GM11168 (cell line): Measurements from ENCODE around the gene ARNT2.

Experiments
- in situ Hi-C: fragments of 300-500 bp; cut with MboI; formaldehyde crosslinking; loops from one replicate; pipeline ENCODE4 v1.12.0; 2022; ENCODE audit warnings: low sequenced_read_pairs; ENCODE audit not compliant: unreplicated experiment

Gene ARNT2

GRCh38 chr15:80536231-80536630, 132.0 kb downstream of the ARNT2 start:
- in situ Hi-C loops, result no loop called here

GRCh38 chr15:80536716-80537115, 132.5 kb downstream of the ARNT2 start:
- in situ Hi-C loops, result no loop called here

GRCh38 chr15:80545078-80545477, 140.9 kb downstream of the ARNT2 start:
- in situ Hi-C loops, result no loop called here

GRCh38 chr15:80547264-80547663, 143.1 kb downstream of the ARNT2 start:
- in situ Hi-C loops, result no loop called here

- in situ Hi-C loops, result no loop called here
Observed at GRCh38 chr15:80549191-80549590, 145.0 kb downstream of the ARNT2 start.

- in situ Hi-C loops, result no loop called here
Observed at GRCh38 chr15:80549654-80550053, 145.5 kb downstream of the ARNT2 start.

- in situ Hi-C loops, result no loop called here
Observed at GRCh38 chr15:80550219-80550907, 146.2 kb downstream of the ARNT2 start.

- in situ Hi-C loops, result no loop called here
Observed at GRCh38 chr15:80550908-80551260, 146.7 kb downstream of the ARNT2 start.

- in situ Hi-C loops, result no loop called here
Observed at GRCh38 chr15:80551348-80551747, 147.2 kb downstream of the ARNT2 start.

GRCh38 chr15:80554560-80554959, 150.4 kb downstream of the ARNT2 start:
- in situ Hi-C loops, result no loop called here

- in situ Hi-C loops, result no loop called here
Observed at GRCh38 chr15:80556694-80557367, 152.6 kb downstream of the ARNT2 start.

- in situ Hi-C loops, result no loop called here
Observed at GRCh38 chr15:80557441-80558234, 153.5 kb downstream of the ARNT2 start.

- in situ Hi-C loops, result no loop called here
Observed at GRCh38 chr15:80558631-80559319, 154.6 kb downstream of the ARNT2 start.

GRCh38 chr15:80559320-80559693, 155.1 kb downstream of the ARNT2 start:
- in situ Hi-C loops, result no loop called here

GRCh38 chr15:80559761-80560160, 155.6 kb downstream of the ARNT2 start:
- in situ Hi-C loops, result no loop called here

GRCh38 chr15:80560601-80561400, 156.6 kb downstream of the ARNT2 start:
- in situ Hi-C loops, result no loop called here

- in situ Hi-C loops, result no loop called here
Observed at GRCh38 chr15:80561500-80561899, 157.3 kb downstream of the ARNT2 start.

- in situ Hi-C loops, result no loop called here
Observed at GRCh38 chr15:80562033-80562432, 157.9 kb downstream of the ARNT2 start.

- in situ Hi-C loops, result no loop called here
Observed at GRCh38 chr15:80562846-80563245, 158.7 kb downstream of the ARNT2 start.
